CD4-positive, alpha-beta T cell treated with Interleukin-15 for 1 hour (primary cell): ENCODE measurements around the gene CREB3L4.

ENCODE experiments used
- DNase-seq: peaks from one replicate; pipeline ENCODE4 v3.0.0-alpha.2; 2020

Gene CREB3L4

DNA sequence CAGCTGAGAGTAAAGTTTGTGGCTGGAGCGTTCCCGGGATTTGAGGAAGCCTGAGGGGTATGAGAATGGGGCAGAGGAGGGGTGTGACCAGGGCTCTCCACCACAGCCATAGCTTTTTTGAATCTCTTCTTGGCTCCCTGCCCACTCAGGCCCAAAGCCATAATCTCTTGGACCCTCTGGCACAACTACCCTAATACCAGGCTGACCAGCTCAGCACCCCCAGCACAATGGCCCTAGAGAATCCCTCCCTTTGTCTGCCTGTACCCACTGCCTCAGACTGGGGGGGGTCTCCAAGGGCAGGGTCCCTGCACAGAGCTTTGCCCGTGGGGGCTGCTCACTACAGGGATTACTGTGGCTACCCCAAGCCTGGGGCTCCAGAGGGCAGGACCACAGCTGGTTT, 28.7 kb upstream of the CREB3L4 start:
- DNase-seq: no peak

DNA sequence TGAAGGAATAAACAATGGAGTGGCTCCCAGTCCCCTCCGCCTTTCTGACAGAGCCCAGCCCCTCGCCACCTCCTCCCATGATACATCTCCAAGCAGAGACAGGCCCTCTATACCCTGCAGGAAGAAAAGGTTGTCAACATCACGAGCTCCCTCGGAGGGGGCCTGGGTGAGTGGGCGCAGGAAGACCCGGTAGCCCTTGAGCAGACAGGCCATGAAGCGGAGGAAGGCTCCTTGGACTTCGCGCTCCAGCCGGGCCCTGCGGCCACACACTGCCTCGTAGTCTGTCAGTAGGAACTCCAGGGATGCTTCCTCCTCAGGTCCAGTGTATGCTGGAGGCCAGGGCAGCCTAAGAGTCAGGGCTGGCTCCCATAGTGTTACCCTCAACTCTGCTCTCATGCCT, 28.2 kb upstream of the CREB3L4 start:
- DNase-seq: no peak

DNA sequence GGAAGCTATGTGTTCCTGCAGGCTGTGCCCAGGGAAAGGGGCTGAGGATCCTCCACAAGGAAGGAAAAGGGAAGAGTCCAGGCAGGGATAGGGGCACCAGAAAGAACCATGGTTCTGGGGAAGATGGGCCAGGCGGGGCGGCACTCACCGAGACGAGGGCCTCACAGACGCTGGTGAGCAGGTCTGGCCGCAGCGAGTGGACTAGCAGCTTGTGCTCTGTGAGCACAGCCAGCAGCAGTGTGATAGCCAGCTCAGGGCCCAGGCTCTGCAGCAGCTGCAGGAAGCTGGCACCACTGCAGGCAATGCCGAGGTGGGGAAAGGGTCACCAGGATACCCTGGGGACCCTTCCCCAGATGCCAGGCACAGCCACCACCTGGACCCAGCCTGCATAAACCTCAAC, 26.9 kb upstream of the CREB3L4 start:
- DNase-seq: no peak

DNA sequence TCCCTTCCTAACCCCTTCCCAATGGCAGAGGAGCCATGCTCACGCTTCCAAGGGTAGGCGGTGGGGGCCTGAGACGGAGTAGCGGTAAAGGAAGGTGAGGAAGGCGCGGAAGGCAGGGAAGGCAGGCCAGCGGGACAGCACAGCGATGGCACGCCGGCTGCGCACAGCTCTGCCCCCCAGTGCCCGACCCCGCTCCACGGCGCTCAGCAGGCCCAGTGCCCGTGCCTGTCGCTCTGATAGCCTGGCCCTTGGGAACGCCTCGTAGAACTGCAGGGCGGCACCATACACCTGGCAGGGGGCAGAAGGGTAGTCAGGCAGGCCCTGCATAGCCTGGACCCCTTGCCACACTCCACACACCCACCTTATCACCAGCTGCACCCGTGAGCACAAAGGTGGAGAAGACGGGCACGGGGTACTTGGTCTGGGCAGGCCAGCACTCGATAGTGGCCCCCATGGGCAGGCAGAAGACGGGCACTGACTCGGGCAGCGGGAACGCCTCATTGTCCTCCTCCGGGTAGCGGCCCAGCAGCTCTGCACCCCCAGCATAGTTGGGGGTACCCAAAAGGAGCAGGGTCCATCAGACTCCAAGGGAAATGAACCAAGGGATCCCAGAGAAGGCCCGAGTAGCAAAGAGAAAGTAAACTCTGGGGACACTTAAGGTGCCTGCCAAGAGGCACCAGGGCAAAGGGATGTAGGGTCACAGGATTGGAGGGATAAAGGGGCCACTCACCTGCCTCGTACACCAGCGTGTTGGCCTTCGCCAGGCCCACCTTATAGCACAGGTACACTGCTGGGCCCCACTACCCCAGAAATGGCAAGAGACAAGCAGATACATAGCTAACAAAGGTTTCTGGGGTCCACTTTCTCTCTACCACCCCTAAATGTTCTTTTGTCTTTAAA, 25.6 kb upstream of the CREB3L4 start:
- no peak for DNase-seq

DNA sequence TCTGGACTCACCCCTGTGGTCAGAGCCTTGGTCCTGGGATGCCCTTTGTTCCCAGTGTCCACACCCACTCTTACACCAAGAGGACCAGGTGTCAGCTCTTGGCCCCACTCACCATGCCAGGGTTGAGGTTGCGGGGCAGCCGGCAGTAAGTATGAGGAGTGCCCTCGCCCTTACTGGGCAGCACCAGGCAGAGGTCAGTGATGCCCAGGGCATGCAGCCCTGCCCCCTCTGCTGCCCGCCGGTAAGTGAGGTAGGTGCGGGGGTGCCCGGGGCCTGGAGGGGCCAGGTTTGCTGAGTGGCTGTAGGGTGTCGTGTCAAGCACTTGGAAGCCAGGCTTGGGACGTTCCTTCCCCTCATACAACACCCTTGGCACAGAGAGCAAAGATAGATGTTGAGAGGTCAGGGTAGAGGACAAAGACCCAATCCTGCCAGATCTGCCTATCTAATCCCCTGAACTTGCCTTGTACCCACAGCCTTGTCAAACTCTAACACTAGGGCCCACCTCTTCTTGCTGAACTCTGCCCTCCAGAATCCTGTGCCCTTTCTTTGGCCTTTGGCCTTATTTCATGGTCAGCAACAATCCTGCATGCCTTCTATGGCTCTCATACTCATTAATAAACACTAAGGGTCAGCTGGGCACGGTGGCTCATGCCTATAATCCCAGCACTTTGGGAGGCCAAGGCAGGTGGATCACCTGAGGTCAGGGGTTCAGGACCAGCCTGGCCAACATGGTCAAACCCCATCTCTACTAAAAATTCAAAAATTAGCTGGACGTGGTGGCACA, 24.7 kb upstream of the CREB3L4 start:
- no peak for DNase-seq

DNA sequence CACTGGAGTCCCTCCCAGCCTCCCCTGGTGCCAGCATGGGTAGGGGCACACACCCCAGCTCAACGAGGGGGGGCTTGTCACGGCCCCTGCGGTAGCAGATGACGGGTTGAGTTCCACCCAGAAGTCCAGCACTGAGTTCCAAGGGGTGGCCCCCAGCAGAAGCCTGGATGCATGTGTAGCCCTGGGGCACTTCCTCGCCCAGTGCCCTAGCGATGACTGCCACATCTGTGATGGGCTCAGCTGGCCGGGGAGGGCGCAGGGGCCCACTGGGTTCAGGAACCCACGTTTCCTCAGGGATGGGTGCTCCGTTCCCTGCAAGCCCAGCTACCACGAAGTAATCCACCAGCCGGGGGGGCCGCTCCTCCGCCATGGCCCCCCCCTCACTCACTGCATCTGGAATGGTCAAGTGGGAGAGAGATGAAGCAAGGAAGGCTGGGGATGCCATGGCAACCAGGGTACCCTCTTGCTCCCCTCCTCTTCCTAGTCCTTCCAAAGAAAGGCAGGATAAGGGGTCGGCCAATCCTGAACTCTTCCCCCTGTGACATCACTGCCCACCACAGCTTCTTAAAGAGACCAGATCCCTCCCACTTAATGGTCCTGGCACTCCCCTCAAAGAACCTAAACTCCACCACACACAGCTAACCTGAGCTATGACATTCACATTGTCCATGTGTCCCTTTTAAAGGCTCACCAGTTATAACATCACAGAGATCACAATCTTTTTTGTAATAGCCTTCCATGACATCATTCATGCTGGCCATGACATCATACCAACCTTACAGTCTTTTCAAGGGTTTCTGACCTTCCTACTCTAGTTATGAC, 23.5 kb upstream of the CREB3L4 start:
- no peak for DNase-seq

DNA sequence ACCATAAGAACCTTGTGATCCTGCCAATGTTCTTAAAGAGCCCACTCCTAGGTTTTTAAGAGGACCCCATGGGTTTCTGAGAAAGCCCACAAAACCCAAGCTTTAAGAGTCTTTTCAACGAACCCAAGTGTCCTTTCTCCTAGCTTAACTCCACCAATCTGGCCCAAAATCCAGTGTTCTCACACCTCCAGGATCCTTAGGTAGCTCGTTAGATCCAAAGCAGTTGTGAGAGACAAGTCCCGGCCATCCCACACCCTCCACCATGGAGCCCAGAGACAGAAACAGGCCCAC, 22.9 kb upstream of the CREB3L4 start:
- DNase-seq: no peak

DNA sequence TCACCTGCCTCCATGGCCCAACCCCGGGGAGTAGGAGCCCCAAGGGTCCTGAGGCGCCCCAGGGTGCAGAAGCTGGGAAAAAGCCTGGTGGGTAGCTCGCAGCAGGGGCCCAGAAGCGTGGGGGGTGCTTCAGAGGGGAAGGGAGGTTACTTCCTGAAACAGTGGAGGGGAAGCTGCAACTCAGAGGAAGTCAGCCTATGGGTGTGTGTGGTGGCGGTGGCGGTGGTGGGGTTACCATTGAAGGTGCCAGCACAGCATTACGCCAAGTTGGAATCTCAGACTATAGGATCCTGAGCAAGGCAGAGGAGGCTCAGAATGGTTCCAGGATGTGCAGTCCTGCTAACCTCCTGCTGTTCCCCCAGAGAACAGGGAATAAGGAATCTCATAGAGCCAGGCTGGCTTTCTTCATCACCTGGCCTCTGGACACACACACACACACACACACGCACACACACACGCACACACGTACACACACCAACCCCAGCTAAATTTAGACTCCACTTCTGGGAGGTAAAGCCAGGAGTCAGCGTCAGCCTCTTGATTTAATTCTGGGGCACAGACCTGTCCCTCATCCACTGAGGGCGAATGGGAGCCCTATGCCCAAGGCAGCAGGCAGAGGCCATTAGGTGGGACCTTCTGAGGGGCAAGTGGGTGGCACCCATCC, 22.4 kb upstream of the CREB3L4 start:
- peak; percentile 88 for DNase-seq

DNA sequence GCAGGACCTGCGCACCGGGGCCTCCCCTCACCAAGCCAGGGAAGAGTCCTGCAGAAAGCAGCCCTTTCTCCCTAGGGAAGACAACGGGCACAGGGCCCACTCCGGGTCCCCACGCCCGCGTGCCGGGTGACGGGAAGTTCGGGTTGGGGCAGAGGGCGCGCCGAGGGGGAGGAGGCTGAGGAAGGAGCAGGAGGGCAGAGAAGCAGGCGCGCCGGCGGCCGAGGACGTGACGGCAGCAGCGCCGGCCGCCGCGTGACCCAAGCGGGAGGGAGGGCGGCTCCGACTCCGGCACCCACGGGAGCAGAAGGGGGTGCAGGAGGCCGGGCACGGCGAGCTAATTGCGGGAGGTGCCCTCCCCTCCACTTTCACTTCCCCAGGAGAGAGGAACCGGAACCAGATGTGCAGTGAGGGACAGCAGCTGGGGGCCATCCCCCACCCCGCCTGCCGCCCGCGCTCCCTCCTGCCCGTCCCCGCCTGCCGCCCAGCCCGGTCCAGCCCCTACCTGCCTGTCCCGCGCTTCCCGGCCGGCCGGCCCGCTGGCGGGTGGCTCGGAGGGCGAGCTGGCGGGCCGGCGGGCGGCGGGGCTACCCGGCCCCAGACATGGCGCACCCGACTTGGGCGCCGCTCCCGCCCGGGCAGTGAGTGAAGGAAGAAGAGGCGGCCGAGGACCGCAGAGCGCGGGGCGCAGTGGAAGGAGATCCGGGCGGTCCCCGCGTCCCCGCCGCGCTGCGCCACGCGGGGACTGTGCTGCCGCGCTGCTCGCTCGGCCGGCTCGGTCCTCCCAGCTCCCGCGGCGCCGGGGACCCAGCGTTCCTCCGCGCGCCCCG, 21.7 kb upstream of the CREB3L4 start:
- peak; percentile 94 for DNase-seq

DNA sequence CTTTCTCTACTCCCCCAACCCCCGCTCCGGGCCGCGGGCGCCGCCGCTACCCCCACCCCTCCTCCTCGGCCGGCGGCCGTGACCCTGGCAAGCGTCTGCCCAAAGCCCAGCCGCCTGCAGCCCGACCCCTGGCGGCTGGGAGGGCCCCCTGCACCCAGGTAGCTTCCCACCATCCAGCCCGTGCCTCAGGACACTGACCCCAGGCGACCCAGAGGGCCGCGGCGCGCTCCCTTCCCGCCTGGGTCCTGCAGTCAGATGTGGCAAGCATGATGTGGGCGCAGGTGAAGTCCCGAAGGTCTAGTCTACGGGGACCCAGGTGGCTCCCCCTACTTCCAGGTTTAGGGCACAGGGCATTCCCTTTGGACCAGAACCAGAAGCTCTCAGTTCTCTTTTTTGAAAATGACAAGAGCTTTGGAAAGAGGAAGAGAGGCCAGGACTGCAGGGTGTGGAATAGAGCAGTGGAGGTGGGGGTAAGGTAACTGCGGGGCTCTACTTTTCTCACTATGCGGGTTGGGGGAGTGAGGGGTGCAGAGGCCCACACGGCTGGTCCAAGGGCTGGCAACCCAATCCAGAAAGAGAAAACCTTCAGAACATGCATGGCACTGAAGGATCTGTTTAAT, 21.0 kb upstream of the CREB3L4 start, which contains the start of gene DENND4B:
Gene DENND4B (minus strand): TSS at position 97 of the 620 bp plus-strand sequence. CDS start 2,344 bp downstream, outside the sequence.
- DNase-seq: peak; percentile 82

DNA sequence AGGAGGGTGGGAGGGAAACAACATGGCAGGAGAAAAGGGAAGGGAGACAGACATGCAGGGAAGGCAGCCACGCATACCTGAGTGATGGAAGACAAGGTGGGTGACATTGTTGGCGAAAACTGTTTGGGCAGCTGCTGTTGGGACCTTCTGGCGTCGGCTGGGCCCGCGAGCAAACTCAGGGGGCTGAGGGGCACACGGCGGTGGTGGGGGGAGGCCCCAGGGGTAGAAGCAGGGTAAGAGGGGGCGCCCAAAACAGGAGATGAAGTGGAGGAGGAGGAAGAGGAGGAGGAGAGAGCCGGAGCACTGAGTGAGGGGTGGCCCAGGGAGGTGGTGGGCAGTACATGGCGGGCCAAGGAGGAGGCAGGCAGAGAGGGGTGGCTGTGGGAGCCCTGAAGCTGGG, 16.5 kb upstream of the CREB3L4 start:
- no peak for DNase-seq

DNA sequence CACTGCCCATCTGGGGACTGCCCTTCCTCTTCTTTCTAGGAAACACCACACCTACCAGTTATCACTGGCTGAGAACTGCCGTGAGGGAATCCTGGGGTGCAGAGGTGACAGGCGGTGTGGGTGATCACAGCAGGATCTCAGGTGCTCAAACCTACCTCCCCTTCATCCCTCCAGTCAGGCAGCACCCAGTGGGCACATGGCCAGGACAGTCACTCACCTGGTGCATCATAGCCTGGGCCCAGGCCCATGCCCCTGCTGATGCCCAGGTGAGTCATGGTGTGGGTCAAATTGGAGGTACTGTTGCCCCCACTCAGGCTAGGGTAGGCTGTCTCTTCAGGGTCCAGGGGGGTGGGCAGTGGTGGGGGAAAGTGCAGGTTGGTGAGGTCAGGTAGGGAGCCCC, 15.9 kb upstream of the CREB3L4 start:
- DNase-seq: no peak

DNA sequence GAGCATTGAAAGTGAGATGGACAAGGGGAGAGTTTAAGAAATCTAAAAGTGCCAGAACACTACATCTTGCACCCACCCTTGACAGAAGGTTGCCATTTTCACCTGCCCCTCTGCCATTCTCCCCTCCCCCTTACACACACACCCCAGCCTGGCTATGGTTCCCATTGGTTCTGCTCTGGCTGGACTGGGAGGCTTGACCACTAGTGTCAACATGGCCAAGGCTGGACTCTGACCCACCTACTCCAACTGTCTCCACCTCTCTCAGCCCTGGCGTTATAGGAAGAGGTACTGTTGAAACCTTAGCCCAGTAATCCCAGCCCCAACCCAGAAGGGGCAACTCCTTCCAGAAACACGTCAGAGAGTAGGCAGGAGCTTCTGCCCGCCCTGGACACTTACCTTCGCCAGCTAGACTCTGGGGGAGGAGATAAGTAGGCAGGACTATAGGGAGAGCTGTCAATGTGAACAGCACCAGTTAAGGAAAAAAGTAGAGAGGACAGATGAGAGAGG, 13.8 kb upstream of the CREB3L4 start:
- DNase-seq: no peak

DNA sequence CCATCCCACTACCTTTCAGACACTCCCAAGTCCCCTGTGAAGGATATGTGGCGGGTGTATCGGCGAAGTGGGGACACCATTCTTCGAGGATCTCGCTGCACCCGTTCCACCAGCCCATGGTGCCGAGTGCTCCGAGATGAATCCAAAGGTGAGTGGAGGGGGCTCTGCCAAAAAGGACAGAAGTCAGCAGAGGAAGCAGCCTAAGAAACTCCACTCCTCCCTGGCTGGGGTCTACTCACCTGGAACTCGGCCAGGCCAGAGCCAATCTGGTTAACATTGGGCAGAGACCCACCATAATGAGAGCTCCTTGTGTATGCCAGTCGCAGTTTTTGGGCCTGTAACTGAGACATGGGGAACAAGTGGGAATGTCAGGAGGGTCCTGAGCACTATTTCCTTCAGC, 12.9 kb upstream of the CREB3L4 start:
- no peak for DNase-seq

DNA sequence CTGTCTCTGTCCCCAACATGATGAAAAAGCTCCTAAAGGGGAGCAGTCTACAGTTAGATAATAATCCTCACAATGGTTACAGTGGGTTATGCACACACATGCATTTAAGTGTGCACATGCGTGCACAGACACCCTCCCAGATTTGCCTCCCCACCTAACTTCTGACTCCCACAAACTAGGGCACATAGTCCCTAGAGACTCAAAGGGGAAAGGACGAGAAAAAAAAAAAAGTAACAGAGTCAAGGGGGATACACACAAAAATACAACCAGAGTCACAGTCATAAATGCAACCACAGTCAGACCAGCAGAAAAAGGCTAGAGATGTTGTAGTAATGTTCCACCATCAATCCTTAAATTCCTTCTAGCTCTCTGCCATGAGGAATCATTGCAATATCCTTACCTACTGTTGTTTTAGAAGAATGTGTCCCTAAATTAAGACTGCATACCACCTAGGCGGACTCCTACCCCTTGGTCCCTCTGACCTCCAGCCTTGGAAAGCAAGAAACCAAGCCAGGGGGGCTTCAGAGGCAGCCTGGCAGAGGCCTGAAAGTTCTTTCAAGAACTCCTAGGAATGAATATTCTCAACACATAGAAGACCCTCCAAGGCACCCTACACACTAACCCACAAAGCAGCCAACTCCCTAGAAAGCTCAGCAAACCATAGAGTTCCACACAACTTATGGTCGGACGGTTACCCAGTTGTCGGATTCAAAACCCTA, 10.5 kb upstream of the CREB3L4 start:
- no peak for DNase-seq

DNA sequence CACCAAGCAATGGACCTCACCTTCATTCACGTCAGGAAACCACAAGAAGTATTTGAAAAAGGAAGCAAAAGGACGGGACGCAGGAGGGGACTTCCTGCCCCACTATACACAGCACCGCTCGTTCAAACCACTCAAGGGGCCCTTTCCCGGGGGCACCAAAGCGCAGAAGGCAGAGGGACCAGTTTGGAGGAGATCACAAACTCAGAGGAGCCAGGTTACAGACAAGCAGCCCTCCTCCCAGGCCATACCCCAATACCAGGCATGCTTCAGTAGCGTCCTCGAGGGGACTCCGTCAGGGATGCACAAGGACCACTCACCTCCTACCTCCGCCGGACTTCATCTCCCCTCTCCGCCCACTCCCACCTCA, 10.0 kb upstream of the CREB3L4 start:
- peak; percentile 43 for DNase-seq

DNA sequence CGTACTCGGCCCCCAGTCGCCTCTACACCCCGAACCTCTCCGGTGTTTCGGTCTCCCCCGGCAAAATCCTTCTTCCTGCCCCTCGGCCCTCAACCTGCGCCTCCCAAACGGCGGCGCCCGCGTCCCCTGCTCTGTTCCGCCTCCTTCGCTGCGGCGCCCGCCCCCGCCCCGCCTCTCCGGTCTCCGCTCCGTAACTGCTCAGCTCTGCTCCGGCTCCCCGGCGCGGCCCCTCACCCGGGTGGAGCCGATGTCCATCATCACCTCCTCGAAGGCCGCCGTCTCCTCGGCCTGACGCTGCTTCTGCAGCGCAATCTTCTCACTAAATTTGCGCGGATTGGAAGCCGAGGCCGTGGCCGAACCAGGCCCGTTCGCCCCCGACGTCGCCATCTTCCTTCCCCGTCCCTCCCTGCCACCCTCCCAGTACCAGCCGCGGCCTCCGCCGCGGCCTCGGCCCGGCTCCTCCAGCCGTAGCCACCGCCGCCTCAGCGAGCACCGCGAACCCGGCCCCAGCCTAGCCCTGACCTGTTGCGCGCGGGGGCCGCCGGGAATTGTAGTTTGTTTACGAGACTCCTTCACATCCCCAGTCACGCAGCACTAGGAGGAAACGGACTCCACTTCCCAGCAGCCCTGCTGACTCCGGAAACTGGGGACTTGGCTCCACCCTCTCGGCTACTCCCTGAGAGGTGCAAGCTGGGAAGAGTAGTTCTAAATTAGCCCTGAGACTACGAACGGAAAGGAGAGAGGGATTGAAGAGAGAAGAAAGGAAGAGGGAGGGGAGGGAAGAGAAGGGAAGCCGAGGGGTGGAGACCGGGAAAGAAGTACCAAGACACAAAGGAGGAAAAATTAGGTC, 9.4 kb upstream of the CREB3L4 start, which contains the start of gene CRTC2:
Gene CRTC2 (minus strand): TSS at position 502 of the 850 bp plus-strand sequence. CDS start 115 bp downstream, at position 387.
- DNase-seq: peak; percentile 98

DNA sequence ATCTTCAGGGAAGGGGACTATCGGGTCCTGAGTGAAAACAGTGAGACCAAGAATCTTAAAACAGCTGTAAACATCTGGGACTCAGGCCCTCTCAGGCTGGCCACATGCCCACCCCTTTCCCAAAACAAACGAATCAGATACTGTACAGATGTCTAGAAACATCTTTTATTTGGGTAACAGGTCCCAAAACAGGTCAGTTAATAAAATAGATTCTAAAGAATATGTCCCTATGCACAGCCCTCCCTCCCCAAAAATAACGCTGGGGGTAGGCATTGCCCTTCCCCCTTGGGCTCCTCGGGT, 8.8 kb upstream of the CREB3L4 start:
- no peak for DNase-seq

DNA sequence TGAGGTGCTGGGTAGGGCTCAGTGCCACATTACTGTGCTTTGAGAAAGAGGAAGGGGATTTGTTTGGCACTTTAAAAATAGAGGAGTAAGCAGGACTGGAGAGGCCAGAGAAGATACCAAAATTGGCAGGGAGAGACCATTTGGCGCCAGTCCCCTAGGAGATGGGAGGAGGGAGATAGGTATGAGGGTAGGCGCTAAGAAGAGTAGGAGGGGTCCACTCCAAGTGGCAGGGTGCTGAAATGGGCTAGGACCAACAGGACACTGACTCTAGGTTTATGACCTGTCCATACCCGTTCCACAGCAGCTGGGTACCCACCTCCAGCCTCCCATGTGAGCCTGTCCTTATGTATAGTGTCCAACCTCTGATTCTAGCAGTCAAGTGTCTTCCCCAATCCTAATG, 8.2 kb upstream of the CREB3L4 start:
- no peak for DNase-seq

DNA sequence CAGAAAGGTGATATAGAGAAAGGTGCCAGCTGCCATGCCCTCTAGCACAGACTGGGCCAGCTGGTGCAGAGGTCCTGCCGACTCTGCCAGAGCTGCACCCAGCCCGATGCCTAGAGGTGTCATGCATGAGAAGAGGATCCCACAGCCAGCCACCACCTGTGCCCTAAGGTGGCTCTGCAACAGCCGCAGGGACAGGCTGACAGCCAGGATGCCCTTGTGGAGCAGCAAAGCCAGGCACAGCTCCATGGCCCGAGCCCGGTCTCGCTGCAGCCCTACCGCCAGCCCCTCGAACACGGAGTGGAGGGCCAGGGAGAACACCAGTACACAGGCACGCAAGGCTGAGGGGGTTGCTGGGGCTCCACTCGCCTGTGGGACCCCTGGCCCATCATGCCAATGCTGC, 7.5 kb upstream of the CREB3L4 start:
- no peak for DNase-seq
